ENCODE measurements around the gene MED12L. TPM values are rescaled to one million over a fixed set of nuclear protein-coding genes. Genes with fewer than 3 reads are reported as not detected.
A peak's percentile ranks its signal among the peaks of the same experiment; 100 is the strongest.
"Not testable (repeated sequence)": the region's sequence is repeated elsewhere in the genome, so short reads cannot be mapped to it uniquely, and the experiment has no call there.

The MED12L gene
- total and polyA plus RNA-seq, 2 donors (not counting 1 experiment from before 2014, with no cell fraction given), result 0.94 to 4.3 TPM

GRCh38 chr3:151076626-151077025 is 8.8 kb upstream of the MED12L start:
- TF ChIP-seq EZH2 (IDR thresholded peaks at IDR 0.05; ENCODE audit: low read length, missing control alignments), result no peak
- TF ChIP-seq CTCF (conservative IDR thresholded peaks at IDR 0.05 in 1 of 2, IDR thresholded peaks at IDR 0.05 in 1 of 2; ENCODE audit: low read depth in 1 of 2, low read length in 2 of 2), result no peak
- Histone ChIP-seq H3K36me3 (ENCODE audit: control insufficient read depth, insufficient read depth, low read length) (no peaks in the 10 kb centered on the region), H3K27ac (ENCODE audit: insufficient read depth, low read length) (no peak overlapping the region), H3K27me3 (ENCODE audit: control insufficient read depth, insufficient read depth, low read length) (peaks cover 4% of the 10 kb centered on the region), H3K79me2 (ENCODE audit: control insufficient read depth, insufficient read depth, low read length) (no peaks in the 10 kb centered on the region), H3K4me1 (ENCODE audit: control insufficient read depth, extremely low read depth, insufficient read depth, low read length) (no peaks in the 10 kb centered on the region), H3K4me2 (ENCODE audit: extremely low read depth, insufficient read depth, low read length) (no peak overlapping the region), H3K4me3 (replicated peaks in 1 of 4; ENCODE audit: control extremely low read depth in 1 of 4, insufficient read depth in 1 of 4, low read depth in 3 of 4, low read length in 4 of 4) (no peak overlapping the region), H2AFZ (ENCODE audit: low read length) (no peak overlapping the region), H3K9ac (ENCODE audit: insufficient read depth, low read length) (no peak overlapping the region), H4K20me1 (ENCODE audit: control insufficient read depth, extremely low read depth, insufficient read depth, low read length) (no peaks in the 10 kb centered on the region), H3K9me3 (ENCODE audit: control insufficient read depth, insufficient read depth, low read depth, low read length) (no peaks in the 10 kb centered on the region)
- DNase-seq (ENCODE audit: low read depth in 2 of 2), result no peak

- H3K4me3 ChIP-seq (replicated peaks in 1 of 4; ENCODE audit: control extremely low read depth in 1 of 4, insufficient read depth in 1 of 4, low read depth in 3 of 4, low read length in 4 of 4); H3K4me1 ChIP-seq (ENCODE audit: control insufficient read depth, extremely low read depth, insufficient read depth, low read length); H2AFZ ChIP-seq (ENCODE audit: low read length); H3K36me3 ChIP-seq (ENCODE audit: control insufficient read depth, insufficient read depth, low read length); H3K27ac ChIP-seq (ENCODE audit: insufficient read depth, low read length); H3K4me2 ChIP-seq (ENCODE audit: extremely low read depth, insufficient read depth, low read length); DNase-seq (ENCODE audit: low read depth in 2 of 2); H3K9ac ChIP-seq (ENCODE audit: insufficient read depth, low read length); H4K20me1 ChIP-seq (ENCODE audit: control insufficient read depth, extremely low read depth, insufficient read depth, low read length); H3K79me2 ChIP-seq (ENCODE audit: control insufficient read depth, insufficient read depth, low read length); H3K9me3 ChIP-seq (ENCODE audit: control insufficient read depth, insufficient read depth, low read depth, low read length): not testable (repeated sequence)
- peaks cover 31% of the 10 kb centered on the region for H3K27me3 ChIP-seq (ENCODE audit: control insufficient read depth, insufficient read depth, low read length)
Observed at GRCh38 chr3:151081082-151081481, 4.4 kb upstream of the MED12L start.

- no peak for TF ChIP-seq EZH2 (IDR thresholded peaks at IDR 0.05; ENCODE audit: low read length, missing control alignments)
- Histone ChIP-seq H3K36me3 (ENCODE audit: control insufficient read depth, insufficient read depth, low read length) (no peaks in the 10 kb centered on the region), H3K4me1 (ENCODE audit: control insufficient read depth, extremely low read depth, insufficient read depth, low read length) (no peaks in the 10 kb centered on the region), H3K79me2 (ENCODE audit: control insufficient read depth, insufficient read depth, low read length) (no peaks in the 10 kb centered on the region), H3K9me3 (ENCODE audit: control insufficient read depth, insufficient read depth, low read depth, low read length) (no peaks in the 10 kb centered on the region), H4K20me1 (ENCODE audit: control insufficient read depth, extremely low read depth, insufficient read depth, low read length) (no peaks in the 10 kb centered on the region), H3K4me3 (replicated peaks in 1 of 4; ENCODE audit: control extremely low read depth in 1 of 4, insufficient read depth in 1 of 4, low read depth in 3 of 4, low read length in 4 of 4) (no peak overlapping the region), H3K4me2 (ENCODE audit: extremely low read depth, insufficient read depth, low read length) (no peak overlapping the region), H2AFZ (ENCODE audit: low read length) (no peak overlapping the region), H3K27me3 (ENCODE audit: control insufficient read depth, insufficient read depth, low read length) (peaks cover 30% of the 10 kb centered on the region), H3K9ac (ENCODE audit: insufficient read depth, low read length) (no peak overlapping the region), H3K27ac (ENCODE audit: insufficient read depth, low read length) (no peak overlapping the region)
- no peak for DNase-seq (ENCODE audit: low read depth in 2 of 2)
Observed at GRCh38 chr3:151082880-151083838, 2.3 kb upstream of the MED12L start.

GRCh38 chr3:151084893-151085226 is 604 bp upstream of the MED12L start:
- no peaks in the 10 kb centered on the region for H4K20me1 ChIP-seq (ENCODE audit: control insufficient read depth, extremely low read depth, insufficient read depth, low read length)
- H3K9ac ChIP-seq (ENCODE audit: insufficient read depth, low read length), result no peak overlapping the region
- no peaks in the 10 kb centered on the region for H3K36me3 ChIP-seq (ENCODE audit: control insufficient read depth, insufficient read depth, low read length)
- no peaks in the 10 kb centered on the region for H3K79me2 ChIP-seq (ENCODE audit: control insufficient read depth, insufficient read depth, low read length)
- peak overlapping the region; percentile 71 for H3K4me2 ChIP-seq (ENCODE audit: extremely low read depth, insufficient read depth, low read length)
- peak overlapping the region in 3 of 4 experiments; percentile 28 to 63 (median 48) for H3K4me3 ChIP-seq (replicated peaks in 1 of 4; ENCODE audit: control extremely low read depth in 1 of 4, insufficient read depth in 1 of 4, low read depth in 3 of 4, low read length in 4 of 4)
- peak; percentile 46 for TF ChIP-seq EZH2 (IDR thresholded peaks at IDR 0.05; ENCODE audit: low read length, missing control alignments)
- TF ChIP-seq CTCF (conservative IDR thresholded peaks at IDR 0.05 in 1 of 2, IDR thresholded peaks at IDR 0.05 in 1 of 2; ENCODE audit: low read depth in 1 of 2, low read length in 2 of 2), result no peak
- H3K27me3 ChIP-seq (ENCODE audit: control insufficient read depth, insufficient read depth, low read length), result peaks cover 30% of the 10 kb centered on the region
- H3K4me1 ChIP-seq (ENCODE audit: control insufficient read depth, extremely low read depth, insufficient read depth, low read length), result no peaks in the 10 kb centered on the region
- no peak for DNase-seq (ENCODE audit: low read depth in 2 of 2)
- no peak overlapping the region for H3K27ac ChIP-seq (ENCODE audit: insufficient read depth, low read length)
- no peak overlapping the region for H2AFZ ChIP-seq (ENCODE audit: low read length)
- H3K9me3 ChIP-seq (ENCODE audit: control insufficient read depth, insufficient read depth, low read depth, low read length), result no peaks in the 10 kb centered on the region

Data from fibroblast of lung (primary cell).